Lower leg skin (tissue), 3 donors: ENCODE measurements around the gene TECPR2.

ENCODE experiments used
- CTCF ChIP-seq, 3 donors: fragments of 450-650 bp; IDR thresholded peaks; one replicate each; pipeline ENCODE4 v1.5.1; 2016; ENCODE audit warnings: antibody characterized with exemption in 3 of 3, mild to moderate bottlenecking in 3 of 3, moderate library complexity in 2 of 3
- POLR2A ChIP-seq, 2 donors: fragments of 450-650 bp; IDR thresholded peaks; one replicate each; pipeline ENCODE4 v1.6.1; 2016 to 2017; ENCODE audit warnings: antibody characterized with exemption in 2 of 2, mild to moderate bottlenecking in 1 of 2, moderate library complexity in 1 of 2

DNA sequence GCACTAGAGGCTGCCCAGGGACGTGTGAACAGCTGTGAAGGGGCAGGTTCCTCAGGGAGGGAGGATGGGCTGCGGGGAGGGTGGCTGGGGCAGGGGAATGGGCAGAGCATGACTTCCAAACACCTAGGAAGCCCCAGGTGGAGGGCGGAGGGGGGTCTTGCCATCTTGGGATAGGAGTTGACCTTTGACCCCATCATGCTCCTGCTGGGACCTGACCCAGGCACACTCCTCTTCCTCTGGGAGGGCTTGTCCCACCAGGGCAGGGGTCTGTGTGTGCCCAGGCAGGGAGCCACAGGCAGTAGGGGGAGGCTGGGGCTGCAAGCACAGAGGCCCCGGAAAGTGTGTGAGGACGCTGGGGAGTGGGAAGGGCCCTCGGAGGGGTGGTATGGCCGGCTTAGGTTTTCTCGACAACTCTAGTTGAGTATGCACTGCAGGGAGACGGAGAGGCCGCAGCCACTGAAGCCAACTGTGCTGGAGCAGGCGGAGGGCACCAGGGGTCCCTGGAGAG is 150.1 kb downstream of the TECPR2 start:
- no peak for TF ChIP-seq CTCF (IDR thresholded peaks at IDR 0.05)
- no peak for TF ChIP-seq POLR2A (IDR thresholded peaks at IDR 0.05)
